Measurements from ENCODE around the gene CAPNS1. TPM values are rescaled to one million over a fixed set of nuclear protein-coding genes. Genes with fewer than 3 reads are reported as not detected.

CAPNS1 gene
- total and polyA plus RNA-seq, 2 of the 13 experiments (the other 11 are each of a cell fraction or from before 2014, with no cell fraction given), result 322 to 526 TPM

GRCh38 chr19:36114721-36115452 lies 25.0 kb upstream of the CAPNS1 start, which contains the start of gene POLR2I (continued):
- TF ChIP-seq CSRNP2 (CRISPR knock-in tag; conservative IDR thresholded peaks at IDR 0.05; ENCODE audit: low read depth), result no peak; the same call in 1 of the 2 replicates
- TF ChIP-seq FOXA3 (CRISPR knock-in tag; IDR thresholded peaks at IDR 0.05), result peak; percentile 57
- TF ChIP-seq TEF (CRISPR knock-in tag; IDR thresholded peaks at IDR 0.05), result peak; percentile 82
- peak; percentile 84 for TF ChIP-seq BATF2 (CRISPR knock-in tag; IDR thresholded peaks at IDR 0.05)
- peak; percentile 30; the same call in 1 of the 2 replicates for TF ChIP-seq RARA (CRISPR knock-in tag; IDR thresholded peaks at IDR 0.05)
- peak; percentile 65 for TF ChIP-seq POLR2AphosphoS5 (IDR thresholded peaks at IDR 0.05; ENCODE audit: low read depth, low read length)
- TF ChIP-seq KDM1A (CRISPR knock-in tag; IDR thresholded peaks at IDR 0.05), result no peak
- no peak; the same call in 1 of the 2 replicates for TF ChIP-seq ZBTB38 (CRISPR knock-in tag; IDR thresholded peaks at IDR 0.05)
- no peak for TF ChIP-seq BCLAF1 (IDR thresholded peaks at IDR 0.05)
- TF ChIP-seq REPIN1 (CRISPR knock-in tag; IDR thresholded peaks at IDR 0.05; ENCODE audit: borderline replicate concordance, low read depth), result peak; percentile 83
- TF ChIP-seq CAMTA2 (CRISPR knock-in tag; IDR thresholded peaks at IDR 0.05; ENCODE audit: borderline replicate concordance), result 0 out of 2 replicates have a peak, but pooled peaks have one; percentile 78
- no peak for TF ChIP-seq PRMT3 (CRISPR knock-in tag; IDR thresholded peaks at IDR 0.05; ENCODE audit: borderline replicate concordance, low read depth)
- no peak for TF ChIP-seq ZNF713 (CRISPR knock-in tag; IDR thresholded peaks at IDR 0.05)
- TF ChIP-seq ZNF800 (CRISPR knock-in tag; IDR thresholded peaks at IDR 0.05), result peak; percentile 81
- peak; percentile 92 for TF ChIP-seq THAP11 (CRISPR knock-in tag; IDR thresholded peaks at IDR 0.05)
- TF ChIP-seq FIP1L1 (IDR thresholded peaks at IDR 0.05; ENCODE audit: borderline replicate concordance, insufficient read depth, low read depth, low read length), result 0 out of 2 replicates have a peak, but pooled peaks have one; percentile 41
- no peak for TF ChIP-seq NFRKB (IDR thresholded peaks at IDR 0.05)
- no peak for TF ChIP-seq ZNF576 (CRISPR knock-in tag; IDR thresholded peaks at IDR 0.05)
- no peak for TF ChIP-seq GLMP (CRISPR knock-in tag; IDR thresholded peaks at IDR 0.05; ENCODE audit: borderline replicate concordance)
- no peak; the same call in 1 of the 2 replicates for TF ChIP-seq ZKSCAN8 (CRISPR knock-in tag; IDR thresholded peaks at IDR 0.05; ENCODE audit: borderline replicate concordance)

Measured in HepG2 (cell line).